Measurements from ENCODE around the gene RADIL. TPM values are rescaled to one million over a fixed set of nuclear protein-coding genes. Genes with fewer than 3 reads are reported as not detected.
A peak's percentile ranks its signal among the peaks of the same experiment; 100 is the strongest.

The RADIL gene
- total and polyA plus RNA-seq, 4 donors, result 0.25 to 15.0 (median 7.5) TPM

DNA sequence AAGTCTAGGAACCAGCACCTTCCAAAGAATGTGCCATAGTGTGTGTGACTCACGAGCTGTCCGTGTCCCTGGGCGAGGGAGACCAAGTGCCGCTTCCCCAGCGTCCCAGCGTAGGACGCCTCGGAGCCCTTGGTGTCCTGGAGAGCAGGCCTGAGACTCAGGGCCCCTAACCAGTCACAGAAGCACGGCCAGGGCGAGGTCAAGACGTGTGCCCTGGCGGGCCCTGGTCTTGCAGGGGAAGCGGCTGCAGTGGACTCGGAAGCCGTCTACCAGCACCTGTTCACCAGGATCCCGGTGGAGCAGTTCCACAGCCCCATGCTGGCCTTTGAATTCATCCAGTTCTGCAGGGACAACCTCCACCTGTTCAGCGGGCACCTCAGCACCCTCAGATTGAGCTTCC, 97.5 kb downstream of the RADIL start:
- Histone ChIP-seq H3K27me3 (ENCODE audit: control insufficient read depth in 1 of 2, insufficient read depth in 2 of 2, low read length in 1 of 2) (no peaks in the 10 kb centered on the region), H3K4me1 (ENCODE audit: control insufficient read depth in 1 of 2, insufficient read depth in 2 of 2, low read length in 2 of 2) (no peaks in the 10 kb centered on the region), H3K9me3 (ENCODE audit: control insufficient read depth, low read length) (no peaks in the 10 kb centered on the region), H3K27ac (ENCODE audit: low read depth in 1 of 2, low read length in 2 of 2) (no peak overlapping the region), H3K36me3 (ENCODE audit: control insufficient read depth in 1 of 2, insufficient read depth in 2 of 2, low read length in 1 of 2) (peaks cover 0 to 20% of the 10 kb centered on the region in 2 donors), H3K4me3 (ENCODE audit: low read length in 2 of 2) (no peak overlapping the region)
- 91 to 92% methylated on average over 17 of the region's 17 CpGs for WGBS, 2 donors
- ATAC-seq (ENCODE audit: low FRiP score) (no peak), DNase-seq (no peak)
- intact Hi-C loops (cut with DNase I), result no loop called here

DNA sequence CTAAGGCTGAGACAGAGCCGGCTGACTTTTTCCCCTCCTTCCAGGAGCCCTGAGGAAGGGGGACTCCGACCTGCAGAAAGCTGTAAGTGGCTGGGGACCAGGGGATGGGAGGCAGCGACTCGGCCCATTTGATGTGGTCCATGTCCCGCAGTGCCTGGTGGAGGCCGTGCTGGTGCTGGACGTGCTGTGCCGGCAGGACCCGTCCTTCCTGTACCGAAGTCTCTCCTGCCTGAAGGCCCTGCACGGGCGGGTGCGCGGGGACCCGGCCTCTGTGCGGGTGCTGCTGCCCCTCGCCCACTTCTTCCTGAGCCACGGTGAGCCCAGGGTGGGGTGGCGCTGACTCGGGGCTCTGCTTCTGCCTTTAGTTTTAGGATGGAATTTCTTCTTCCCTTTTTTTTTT, 98.1 kb downstream of the RADIL start:
- Histone ChIP-seq H3K27me3 (ENCODE audit: control insufficient read depth in 1 of 2, insufficient read depth in 2 of 2, low read length in 1 of 2) (no peaks in the 10 kb centered on the region), H3K4me3 (ENCODE audit: low read length in 2 of 2) (no peak overlapping the region), H3K9me3 (ENCODE audit: control insufficient read depth, low read length) (no peaks in the 10 kb centered on the region), H3K4me1 (ENCODE audit: control insufficient read depth in 1 of 2, insufficient read depth in 2 of 2, low read length in 2 of 2) (no peaks in the 10 kb centered on the region), H3K27ac (ENCODE audit: low read depth in 1 of 2, low read length in 2 of 2) (no peak overlapping the region), H3K36me3 (ENCODE audit: control insufficient read depth in 1 of 2, insufficient read depth in 2 of 2, low read length in 1 of 2) (peaks cover 0 to 17% of the 10 kb centered on the region in 2 donors)
- no peak for ATAC-seq (ENCODE audit: low FRiP score)
- intact Hi-C loops (cut with DNase I), result no loop called here
- WGBS, 2 donors, result 92 to 93% methylated on average over 20 of the region's 20 CpGs
- no peak for DNase-seq

DNA sequence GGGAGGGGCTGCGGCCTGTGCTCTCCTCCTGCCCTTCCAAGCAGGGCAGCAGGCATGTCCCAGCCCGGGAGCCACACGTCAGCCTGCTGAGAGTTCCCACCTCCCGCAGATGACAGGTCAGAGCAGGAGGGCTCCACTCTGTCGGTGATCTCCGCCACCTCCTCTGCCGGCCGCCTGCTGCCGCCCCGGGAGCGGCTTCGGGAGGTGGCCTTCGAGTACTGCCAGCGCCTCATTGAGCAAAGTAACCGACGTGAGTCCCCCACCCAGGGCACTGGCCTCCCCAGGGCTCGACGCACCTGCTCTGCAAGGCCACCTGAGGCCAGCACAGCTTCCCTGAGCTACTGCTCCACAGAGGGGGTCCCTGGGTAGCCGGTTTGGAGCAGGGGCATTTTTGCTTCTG, 98.7 kb downstream of the RADIL start:
- no peak for DNase-seq
- no peak overlapping the region for H3K27ac ChIP-seq (ENCODE audit: low read depth in 1 of 2, low read length in 2 of 2)
- 91% methylated on average over 19 of the region's 19 CpGs for WGBS, 2 donors
- peaks cover 0 to 17% of the 10 kb centered on the region in 2 donors for H3K36me3 ChIP-seq (ENCODE audit: control insufficient read depth in 1 of 2, insufficient read depth in 2 of 2, low read length in 1 of 2)
- H3K4me3 ChIP-seq (ENCODE audit: low read length in 2 of 2), result no peak overlapping the region
- H3K9me3 ChIP-seq (ENCODE audit: control insufficient read depth, low read length), result no peaks in the 10 kb centered on the region
- intact Hi-C loops (cut with DNase I), result no loop called here
- no peaks in the 10 kb centered on the region for H3K27me3 ChIP-seq (ENCODE audit: control insufficient read depth in 1 of 2, insufficient read depth in 2 of 2, low read length in 1 of 2)
- ATAC-seq (ENCODE audit: low FRiP score), result no peak
- no peaks in the 10 kb centered on the region for H3K4me1 ChIP-seq (ENCODE audit: control insufficient read depth in 1 of 2, insufficient read depth in 2 of 2, low read length in 2 of 2)

DNA sequence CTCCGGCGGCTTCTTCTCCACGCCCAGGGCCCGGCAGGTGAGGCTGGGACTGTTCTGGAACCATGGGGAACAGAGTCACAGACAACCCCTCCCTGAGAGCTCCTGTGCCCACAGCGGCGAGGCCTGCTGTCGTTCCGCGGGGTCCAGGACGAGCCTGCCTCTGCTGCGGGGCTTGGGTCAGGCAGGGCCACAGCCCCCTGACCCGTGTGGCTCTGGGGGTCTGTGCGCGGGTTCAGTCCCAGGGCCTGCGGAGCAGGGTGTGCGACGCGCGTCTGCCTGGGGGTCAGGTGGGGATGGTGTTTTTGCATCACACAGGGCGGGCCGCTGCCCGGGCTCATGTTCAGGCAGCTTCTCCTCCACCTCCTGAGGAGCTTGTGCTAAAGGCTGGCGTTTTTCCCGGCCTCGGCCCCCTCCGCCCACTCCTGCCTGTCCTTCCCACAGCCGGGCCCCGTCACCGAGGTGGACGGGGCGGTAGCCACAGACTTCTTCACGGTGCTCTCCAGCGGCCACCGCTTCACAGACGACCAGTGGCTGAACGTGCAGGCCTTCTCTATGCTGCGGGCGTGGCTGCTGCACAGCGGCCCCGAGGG, 99.7 kb downstream of the RADIL start:
- WGBS, 2 donors, result 89 to 90% methylated on average over 40 of the region's 40 CpGs
- no peaks in the 10 kb centered on the region for H3K27me3 ChIP-seq (ENCODE audit: control insufficient read depth in 1 of 2, insufficient read depth in 2 of 2, low read length in 1 of 2)
- intact Hi-C loops (cut with DNase I), result no loop called here
- H3K4me1 ChIP-seq (ENCODE audit: control insufficient read depth in 1 of 2, insufficient read depth in 2 of 2, low read length in 2 of 2), result no peaks in the 10 kb centered on the region
- no peaks in the 10 kb centered on the region for H3K9me3 ChIP-seq (ENCODE audit: control insufficient read depth, low read length)
- no peak for DNase-seq
- no peak overlapping the region for H3K4me3 ChIP-seq (ENCODE audit: low read length in 2 of 2)
- no peak for ATAC-seq (ENCODE audit: low FRiP score)
- no peak overlapping the region for H3K27ac ChIP-seq (ENCODE audit: low read depth in 1 of 2, low read length in 2 of 2)
- H3K36me3 ChIP-seq (ENCODE audit: control insufficient read depth in 1 of 2, insufficient read depth in 2 of 2, low read length in 1 of 2), result peaks cover 0 to 16% of the 10 kb centered on the region in 2 donors

DNA sequence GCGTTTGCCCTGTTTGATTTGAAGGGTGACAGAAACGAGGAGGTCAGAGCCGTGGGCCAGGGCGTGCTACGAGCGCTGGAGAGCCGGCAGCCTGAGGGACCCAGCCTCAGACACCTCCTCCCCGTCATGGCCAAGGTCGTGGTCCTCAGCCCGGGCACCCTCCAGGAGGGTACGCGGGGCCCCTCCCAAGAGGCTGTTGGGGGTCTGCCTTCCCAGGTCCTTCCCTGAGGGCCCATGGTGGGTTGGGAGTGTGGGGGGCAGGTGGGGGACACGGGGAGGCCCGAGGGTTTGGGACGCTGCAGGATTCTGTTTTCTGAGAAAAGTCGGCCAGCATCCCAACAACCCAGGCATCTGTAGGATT, 100.2 kb downstream of the RADIL start:
- no peaks in the 10 kb centered on the region for H3K27me3 ChIP-seq (ENCODE audit: control insufficient read depth in 1 of 2, insufficient read depth in 2 of 2, low read length in 1 of 2)
- peaks cover 0 to 13% of the 10 kb centered on the region in 2 donors for H3K36me3 ChIP-seq (ENCODE audit: control insufficient read depth in 1 of 2, insufficient read depth in 2 of 2, low read length in 1 of 2)
- no peak overlapping the region for H3K4me3 ChIP-seq (ENCODE audit: low read length in 2 of 2)
- intact Hi-C loops (cut with DNase I), result no loop called here
- no peaks in the 10 kb centered on the region for H3K9me3 ChIP-seq (ENCODE audit: control insufficient read depth, low read length)
- DNase-seq (no peak), ATAC-seq (ENCODE audit: low FRiP score) (no peak)
- no peaks in the 10 kb centered on the region for H3K4me1 ChIP-seq (ENCODE audit: control insufficient read depth in 1 of 2, insufficient read depth in 2 of 2, low read length in 2 of 2)
- 91 to 94% methylated on average over 13 to 16 of the region's 16 CpGs for WGBS, 2 donors
- no peak overlapping the region for H3K27ac ChIP-seq (ENCODE audit: low read depth in 1 of 2, low read length in 2 of 2)

DNA sequence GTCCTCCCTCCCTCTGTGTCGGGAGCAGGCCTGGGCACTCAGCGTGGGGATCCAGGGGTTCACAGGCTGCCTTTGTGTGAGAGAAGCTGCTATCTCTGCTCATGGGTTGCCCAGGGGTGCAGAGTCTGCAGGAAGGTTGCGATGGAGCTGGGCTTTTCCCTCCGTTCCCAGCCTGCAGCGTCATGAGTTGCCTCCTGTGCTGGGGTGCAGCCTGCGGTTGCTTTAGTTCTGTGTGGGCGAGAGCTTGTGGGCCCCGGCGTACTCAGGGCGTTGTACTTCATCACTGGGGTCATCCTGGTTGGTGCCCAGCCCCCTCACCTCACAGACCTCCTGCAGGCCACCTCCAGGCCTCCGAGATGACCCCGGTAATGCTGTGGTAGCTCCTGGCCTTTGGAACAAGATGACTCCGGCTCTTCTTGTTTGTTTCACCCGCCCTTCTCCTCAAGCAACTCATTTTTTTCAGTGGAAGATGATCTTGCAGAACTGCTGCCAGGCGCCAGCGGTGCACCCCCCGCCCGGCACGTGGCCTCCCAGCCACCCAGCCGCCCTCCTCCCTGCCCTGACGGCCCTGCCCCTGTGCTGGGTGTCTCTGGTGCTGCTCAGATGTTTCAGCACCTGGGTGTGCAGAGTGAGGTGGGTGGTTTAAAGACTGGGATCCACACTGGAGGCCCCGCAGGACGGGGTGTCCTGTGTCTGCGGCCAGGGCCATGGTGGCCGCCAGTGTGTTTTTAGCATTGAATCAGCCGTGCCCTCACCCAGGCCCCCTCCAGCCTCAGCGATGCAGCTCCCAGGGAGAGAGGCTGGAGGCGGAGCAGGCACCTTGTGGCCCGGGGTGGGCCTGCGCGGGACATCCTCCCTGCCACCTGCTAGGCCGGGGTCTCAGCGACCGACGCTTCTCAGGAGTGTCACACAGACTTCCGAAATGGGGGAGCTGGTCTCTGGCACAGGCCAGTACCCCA, 100.9 kb downstream of the RADIL start:
- H3K36me3 ChIP-seq (ENCODE audit: control insufficient read depth in 1 of 2, insufficient read depth in 2 of 2, low read length in 1 of 2), result peaks cover 0 to 11% of the 10 kb centered on the region in 2 donors
- no peak overlapping the region for H3K4me3 ChIP-seq (ENCODE audit: low read length in 2 of 2)
- no peaks in the 10 kb centered on the region for H3K27me3 ChIP-seq (ENCODE audit: control insufficient read depth in 1 of 2, insufficient read depth in 2 of 2, low read length in 1 of 2)
- no peaks in the 10 kb centered on the region for H3K4me1 ChIP-seq (ENCODE audit: control insufficient read depth in 1 of 2, insufficient read depth in 2 of 2, low read length in 2 of 2)
- DNase-seq, result no peak
- H3K9me3 ChIP-seq (ENCODE audit: control insufficient read depth, low read length), result no peaks in the 10 kb centered on the region
- no peak overlapping the region for H3K27ac ChIP-seq (ENCODE audit: low read depth in 1 of 2, low read length in 2 of 2)
- ATAC-seq (ENCODE audit: low FRiP score), result no peak
- intact Hi-C loops (cut with DNase I), result no loop called here
- 93% methylated on average over 36 of the region's 36 CpGs for WGBS, 2 donors

DNA sequence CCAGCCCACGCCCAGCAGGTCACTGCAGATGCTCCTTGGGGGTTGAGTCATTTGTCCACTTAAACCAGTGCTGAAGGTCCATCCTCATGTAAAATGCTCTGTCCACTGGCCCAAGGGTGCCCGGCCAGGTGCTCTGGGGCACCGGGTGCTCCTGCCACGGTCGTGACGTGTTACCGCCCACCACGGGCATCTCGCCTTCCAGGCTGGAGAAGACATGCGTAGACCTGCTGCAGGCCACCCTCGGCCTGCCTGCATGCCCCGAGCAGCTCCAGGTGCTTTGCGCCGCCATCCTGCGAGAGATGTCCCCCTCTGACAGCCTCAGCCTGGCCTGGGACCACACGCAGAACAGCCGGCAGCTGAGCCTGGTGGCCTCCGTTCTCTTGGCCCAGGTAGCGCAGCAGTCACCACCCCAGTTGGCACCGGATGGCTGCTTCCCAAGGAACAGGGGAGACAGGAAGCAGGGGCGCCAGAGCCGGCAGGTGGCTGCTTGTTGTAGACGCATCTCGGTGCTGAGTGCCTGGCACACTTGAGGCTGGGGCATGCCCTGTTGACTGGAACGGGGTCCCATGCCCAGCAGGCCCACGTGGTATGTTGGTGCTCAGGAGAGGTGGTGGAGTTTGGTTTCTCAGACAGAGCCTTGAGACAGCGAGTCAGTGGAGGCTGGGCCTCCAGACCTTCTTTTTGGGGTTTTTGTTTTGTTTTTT, 102.0 kb downstream of the RADIL start:
- Histone ChIP-seq H3K27me3 (ENCODE audit: control insufficient read depth in 1 of 2, insufficient read depth in 2 of 2, low read length in 1 of 2) (no peaks in the 10 kb centered on the region), H3K4me3 (ENCODE audit: low read length in 2 of 2) (no peak overlapping the region), H3K27ac (ENCODE audit: low read depth in 1 of 2, low read length in 2 of 2) (no peak overlapping the region), H3K36me3 (ENCODE audit: control insufficient read depth in 1 of 2, insufficient read depth in 2 of 2, low read length in 1 of 2) (peaks cover 0 to 11% of the 10 kb centered on the region in 2 donors), H3K9me3 (ENCODE audit: control insufficient read depth, low read length) (no peaks in the 10 kb centered on the region), H3K4me1 (ENCODE audit: control insufficient read depth in 1 of 2, insufficient read depth in 2 of 2, low read length in 2 of 2) (no peaks in the 10 kb centered on the region)
- 90 to 94% methylated on average over 27 of the region's 27 CpGs for whole genome bisulfite sequencing, 2 donors
- DNase-seq (peak in 1 of 2 donors; percentile 70), ATAC-seq (ENCODE audit: low FRiP score) (no peak)
- intact Hi-C loops (cut with DNase I), result no loop called here

DNA sequence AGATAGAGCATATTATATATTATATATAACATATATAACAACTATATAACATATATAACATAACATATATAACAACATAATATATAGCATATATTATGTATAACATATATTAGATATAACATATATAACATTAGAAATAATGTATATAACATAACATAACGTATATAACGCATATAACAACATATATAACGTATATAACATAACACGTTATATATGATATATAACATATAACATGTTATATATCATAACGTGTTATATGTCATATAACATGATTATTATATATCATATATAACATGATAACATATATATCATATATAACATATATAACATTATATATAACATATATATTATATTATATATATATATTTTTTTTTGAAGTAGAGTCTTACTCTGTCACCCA, 104.4 kb downstream of the RADIL start:
- intact Hi-C loops (cut with DNase I), result no loop called here
- DNase-seq (no peak), ATAC-seq (ENCODE audit: low FRiP score) (no peak)
- H3K27ac ChIP-seq (ENCODE audit: low read depth in 1 of 2, low read length in 2 of 2), result no peak overlapping the region
- H3K27me3 ChIP-seq (ENCODE audit: control insufficient read depth in 1 of 2, insufficient read depth in 2 of 2, low read length in 1 of 2), result no peaks in the 10 kb centered on the region
- H3K36me3 ChIP-seq (ENCODE audit: control insufficient read depth in 1 of 2, insufficient read depth in 2 of 2, low read length in 1 of 2), result peaks cover 0 to 9% of the 10 kb centered on the region in 2 donors
- H3K9me3 ChIP-seq (ENCODE audit: control insufficient read depth, low read length), result no peaks in the 10 kb centered on the region
- H3K4me1 ChIP-seq (ENCODE audit: control insufficient read depth in 1 of 2, insufficient read depth in 2 of 2, low read length in 2 of 2), result no peaks in the 10 kb centered on the region
- 84 to 88% methylated on average over 5 of the region's 5 CpGs for WGBS, 2 donors
- H3K4me3 ChIP-seq (ENCODE audit: low read length in 2 of 2), result no peak overlapping the region

Data from aorta (tissue), 5 donors.